Ishikawa (cell line): ENCODE data around the gene ZNF614.

ENCODE experiments used
- CEBPB ChIP-seq: IDR thresholded peaks from 2 replicates; pipeline ENCODE4 v1.6.1; 2012
- CREB1 ChIP-seq: IDR thresholded peaks from 2 replicates; pipeline ENCODE4 v1.6.1; 2012; ENCODE audit warnings: low read depth
- EGR1 ChIP-seq: IDR thresholded peaks from 2 replicates; pipeline ENCODE4 v1.6.1; 2012
- EP300 ChIP-seq: IDR thresholded peaks from 2 replicates; pipeline ENCODE4 v1.6.1; 2012; ENCODE audit warnings: borderline replicate concordance
- FOXM1 ChIP-seq: IDR thresholded peaks from 2 replicates; pipeline ENCODE4 v1.6.1; 2012; ENCODE audit warnings: low read depth, borderline replicate concordance
- NFIC ChIP-seq: IDR thresholded peaks from 2 replicates; pipeline ENCODE4 v1.6.1; 2012
- RAD21 ChIP-seq: IDR thresholded peaks from 2 replicates; pipeline ENCODE4 v1.6.1; 2012; ENCODE audit warnings: low read depth
- TAF1 ChIP-seq: IDR thresholded peaks from 2 replicates; pipeline ENCODE4 v1.6.1; 2012; ENCODE audit warnings: low read depth, mild to moderate bottlenecking
- TCF12 ChIP-seq: IDR thresholded peaks from 2 replicates; pipeline ENCODE4 v1.6.1; 2012; ENCODE audit warnings: low read depth
- TEAD4 ChIP-seq: IDR thresholded peaks from 2 replicates; pipeline ENCODE4 v1.6.1; 2012
- YY1 ChIP-seq: IDR thresholded peaks from 2 replicates; pipeline ENCODE4 v1.6.1; 2012; ENCODE audit warnings: low read depth
- ZBTB7A ChIP-seq: IDR thresholded peaks from 2 replicates; pipeline ENCODE4 v1.6.1; 2012; ENCODE audit warnings: low read depth
- TF ChIP-seq, protein P1 (sequence below): IDR thresholded peaks from 2 replicates; pipeline ENCODE4 v1.6.1; 2012
- TF ChIP-seq, protein P2 (sequence below): IDR thresholded peaks from 2 replicates; pipeline ENCODE4 v1.6.1; 2012
- TF ChIP-seq, protein P3 (sequence below): IDR thresholded peaks from 2 replicates; pipeline ENCODE4 v1.6.1; 2012; ENCODE audit warnings: low read depth, mild to moderate bottlenecking

ZNF614 gene

DNA sequence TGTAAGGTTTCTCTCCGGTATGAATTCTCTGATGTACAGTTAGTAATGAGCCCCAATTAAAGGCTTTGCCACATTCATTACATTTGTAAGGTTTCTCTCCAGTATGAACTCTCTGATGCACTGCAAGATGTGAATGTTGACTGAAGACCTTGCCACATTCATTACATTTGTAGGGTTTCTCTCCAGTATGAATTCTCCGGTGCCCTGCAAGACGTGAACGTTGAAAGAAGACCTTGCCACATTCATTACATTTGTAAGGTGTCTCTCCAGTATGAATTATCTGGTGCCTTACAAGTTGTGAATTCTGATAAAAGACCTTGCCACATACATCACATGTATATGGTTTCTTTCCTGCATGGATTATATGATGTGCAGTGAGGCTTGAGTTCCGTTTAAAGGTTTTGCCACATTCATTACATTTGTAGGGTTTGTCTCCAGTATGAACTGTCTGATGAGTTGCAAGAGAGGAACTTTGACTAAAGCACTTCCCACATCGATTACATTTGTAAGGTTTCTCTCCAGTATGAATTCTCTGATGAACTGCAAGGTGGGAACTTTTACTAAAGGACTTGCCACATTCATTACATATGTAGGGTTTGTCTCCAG is 38.2 kb upstream of the ZNF614 start:
- no peak for TF ChIP-seq TAF1

DNA sequence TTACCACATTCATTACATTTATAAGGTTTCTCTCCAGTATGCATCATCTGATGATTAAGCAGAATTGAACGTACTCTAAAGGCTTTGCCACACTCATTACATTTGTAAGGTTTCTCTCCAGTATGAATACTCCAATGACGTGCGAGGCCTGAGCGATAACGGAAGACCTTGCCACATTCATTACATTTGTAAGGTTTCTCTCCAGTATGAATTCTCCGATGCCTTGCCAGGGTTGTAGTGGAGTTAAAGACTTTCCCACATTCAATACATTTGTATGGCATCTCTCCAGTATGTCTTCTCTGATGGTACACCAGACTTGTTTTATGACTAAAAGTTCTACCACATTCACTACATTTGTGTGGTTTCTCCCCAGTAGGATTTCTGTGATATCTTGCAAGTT is 37.2 kb upstream of the ZNF614 start:
- TF ChIP-seq CREB1 (no peak), FOXM1 (no peak), ZBTB7A (no peak), RAD21 (no peak), EGR1 (no peak), TEAD4 (no peak), TAF1 (no peak), EP300 (no peak), TCF12 (no peak), NFIC (no peak), CEBPB (no peak), YY1 (no peak)
- TF ChIP-seq, protein P1, sequence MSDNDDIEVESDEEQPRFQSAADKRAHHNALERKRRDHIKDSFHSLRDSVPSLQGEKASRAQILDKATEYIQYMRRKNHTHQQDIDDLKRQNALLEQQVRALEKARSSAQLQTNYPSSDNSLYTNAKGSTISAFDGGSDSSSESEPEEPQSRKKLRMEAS: no peak
- TF ChIP-seq, protein P2, sequence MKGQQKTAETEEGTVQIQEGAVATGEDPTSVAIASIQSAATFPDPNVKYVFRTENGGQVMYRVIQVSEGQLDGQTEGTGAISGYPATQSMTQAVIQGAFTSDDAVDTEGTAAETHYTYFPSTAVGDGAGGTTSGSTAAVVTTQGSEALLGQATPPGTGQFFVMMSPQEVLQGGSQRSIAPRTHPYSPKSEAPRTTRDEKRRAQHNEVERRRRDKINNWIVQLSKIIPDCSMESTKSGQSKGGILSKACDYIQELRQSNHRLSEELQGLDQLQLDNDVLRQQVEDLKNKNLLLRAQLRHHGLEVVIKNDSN: no peak
- TF ChIP-seq, protein P3, sequence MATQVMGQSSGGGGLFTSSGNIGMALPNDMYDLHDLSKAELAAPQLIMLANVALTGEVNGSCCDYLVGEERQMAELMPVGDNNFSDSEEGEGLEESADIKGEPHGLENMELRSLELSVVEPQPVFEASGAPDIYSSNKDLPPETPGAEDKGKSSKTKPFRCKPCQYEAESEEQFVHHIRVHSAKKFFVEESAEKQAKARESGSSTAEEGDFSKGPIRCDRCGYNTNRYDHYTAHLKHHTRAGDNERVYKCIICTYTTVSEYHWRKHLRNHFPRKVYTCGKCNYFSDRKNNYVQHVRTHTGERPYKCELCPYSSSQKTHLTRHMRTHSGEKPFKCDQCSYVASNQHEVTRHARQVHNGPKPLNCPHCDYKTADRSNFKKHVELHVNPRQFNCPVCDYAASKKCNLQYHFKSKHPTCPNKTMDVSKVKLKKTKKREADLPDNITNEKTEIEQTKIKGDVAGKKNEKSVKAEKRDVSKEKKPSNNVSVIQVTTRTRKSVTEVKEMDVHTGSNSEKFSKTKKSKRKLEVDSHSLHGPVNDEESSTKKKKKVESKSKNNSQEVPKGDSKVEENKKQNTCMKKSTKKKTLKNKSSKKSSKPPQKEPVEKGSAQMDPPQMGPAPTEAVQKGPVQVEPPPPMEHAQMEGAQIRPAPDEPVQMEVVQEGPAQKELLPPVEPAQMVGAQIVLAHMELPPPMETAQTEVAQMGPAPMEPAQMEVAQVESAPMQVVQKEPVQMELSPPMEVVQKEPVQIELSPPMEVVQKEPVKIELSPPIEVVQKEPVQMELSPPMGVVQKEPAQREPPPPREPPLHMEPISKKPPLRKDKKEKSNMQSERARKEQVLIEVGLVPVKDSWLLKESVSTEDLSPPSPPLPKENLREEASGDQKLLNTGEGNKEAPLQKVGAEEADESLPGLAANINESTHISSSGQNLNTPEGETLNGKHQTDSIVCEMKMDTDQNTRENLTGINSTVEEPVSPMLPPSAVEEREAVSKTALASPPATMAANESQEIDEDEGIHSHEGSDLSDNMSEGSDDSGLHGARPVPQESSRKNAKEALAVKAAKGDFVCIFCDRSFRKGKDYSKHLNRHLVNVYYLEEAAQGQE: no peak

DNA sequence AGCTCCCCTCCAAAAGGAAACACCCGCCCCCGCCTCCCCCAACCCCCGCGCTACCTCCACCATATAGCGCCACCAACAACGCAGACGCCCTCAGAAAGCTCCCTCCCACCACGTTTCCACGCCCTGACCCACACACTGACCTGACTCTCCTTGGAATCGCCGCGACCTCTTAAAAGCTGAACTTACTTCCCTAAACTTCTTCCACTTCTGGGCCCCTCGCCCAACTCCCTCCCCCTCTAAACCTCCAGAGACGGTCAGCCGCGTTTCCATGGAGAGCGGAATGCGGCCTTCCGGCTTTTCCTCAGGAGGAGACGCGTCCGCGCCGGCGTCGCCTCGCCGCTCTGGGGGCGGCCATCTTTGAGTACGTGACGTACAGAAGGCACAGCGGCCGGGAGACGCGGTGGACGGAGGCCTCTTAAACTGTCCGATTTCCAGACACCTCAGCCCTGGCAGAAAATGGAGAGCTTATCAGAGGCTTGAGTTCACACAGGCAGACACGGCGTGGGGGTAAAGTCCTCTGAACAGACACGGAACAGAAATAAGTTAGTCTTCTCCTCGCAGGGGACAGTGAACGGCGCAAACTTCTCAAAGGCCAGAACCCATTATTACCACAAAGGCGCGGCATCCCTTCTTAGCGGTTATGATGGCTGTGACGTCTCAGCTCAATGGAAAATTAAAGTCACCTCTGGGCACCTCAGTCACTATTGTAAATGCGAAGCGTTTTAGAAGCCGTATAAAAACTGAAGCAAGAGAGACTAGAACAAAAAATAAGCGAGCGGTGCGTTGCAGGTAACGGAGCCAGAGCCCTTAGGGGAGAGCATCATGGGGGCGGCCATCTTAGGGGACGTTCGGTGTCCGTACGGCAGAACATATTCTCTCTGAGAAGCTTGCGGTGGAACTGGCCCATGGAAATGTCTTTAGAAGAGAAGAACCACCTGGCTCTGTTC is 20.6 kb upstream of the ZNF614 start, which contains the start of gene ZNF432:
Gene ZNF432, minus strand, starts transcription at position 284 of the 947 bp plus-strand sequence. CDS start 1,970 bp downstream, outside the sequence.
- TF ChIP-seq YY1: peak; percentile 98
- TF ChIP-seq, protein P1: peak; percentile 38
- peak; percentile 45 for TF ChIP-seq TEAD4
- TF ChIP-seq, protein P2: no peak
- TF ChIP-seq EGR1: peak; percentile 80
- no peak for TF ChIP-seq TCF12
- no peak for TF ChIP-seq CEBPB
- TF ChIP-seq EP300: no peak
- TF ChIP-seq CREB1: peak; percentile 45; the same call in 1 of the 2 replicates

DNA sequence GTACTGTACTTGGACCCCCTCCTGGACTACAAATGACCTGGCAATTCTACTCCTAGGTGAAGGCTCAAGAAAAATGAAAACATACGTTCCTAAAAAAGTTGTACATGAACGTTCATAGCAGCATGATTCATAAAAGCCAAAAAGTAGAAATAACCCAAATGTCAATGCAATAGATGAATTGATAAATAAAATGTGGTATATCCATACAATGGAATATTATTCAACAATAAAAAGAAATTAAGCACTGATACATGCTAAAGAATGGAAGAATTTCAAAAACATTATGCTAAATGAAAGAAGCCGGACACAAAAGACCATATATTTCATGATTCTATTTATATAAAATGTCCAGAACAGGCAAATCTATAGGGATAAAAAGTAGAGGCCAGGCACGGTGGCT is 11.0 kb upstream of the ZNF614 start:
- TF ChIP-seq ZBTB7A: no peak
- no peak for TF ChIP-seq EP300
- TF ChIP-seq TAF1: no peak

DNA sequence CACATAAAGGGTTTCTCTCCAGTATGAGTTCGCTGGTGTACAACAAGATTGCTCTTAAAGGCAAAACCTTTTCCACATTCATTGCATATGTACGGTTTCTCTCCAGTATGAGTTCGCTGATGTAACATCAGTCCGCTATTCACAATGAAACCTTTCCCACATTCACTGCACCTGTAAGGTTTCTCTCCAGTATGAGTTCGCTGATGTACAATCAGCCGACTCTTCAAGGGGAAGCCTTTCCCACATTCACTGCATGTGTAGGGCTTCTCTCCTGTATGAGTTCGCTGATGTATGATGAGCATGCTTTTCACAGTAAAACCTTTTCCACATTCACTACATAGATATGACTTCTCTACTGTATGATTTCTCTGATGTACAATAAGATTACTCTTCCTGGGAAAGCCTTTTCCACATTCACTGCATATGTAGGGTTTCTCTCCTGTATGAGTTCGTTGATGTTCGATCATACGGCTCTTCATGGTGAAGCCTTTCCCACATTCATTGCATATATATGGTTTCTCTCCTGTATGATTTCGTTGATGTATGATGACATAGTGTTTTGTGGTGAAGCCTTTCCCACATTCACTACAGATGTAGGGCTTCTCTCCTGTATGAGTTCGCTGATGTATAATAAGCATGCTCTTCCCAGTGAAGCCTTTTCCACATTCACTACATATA is 6.0 kb upstream of the ZNF614 start:
- no peak for TF ChIP-seq CEBPB
- TF ChIP-seq ZBTB7A: no peak
- no peak for TF ChIP-seq TAF1
- TF ChIP-seq TCF12: no peak
- TF ChIP-seq, protein P3: no peak
- TF ChIP-seq FOXM1: no peak
- no peak for TF ChIP-seq CREB1
- no peak for TF ChIP-seq NFIC
- no peak for TF ChIP-seq TEAD4
- TF ChIP-seq, protein P2: no peak
- no peak for TF ChIP-seq EP300
- TF ChIP-seq YY1: no peak
- TF ChIP-seq EGR1: no peak
- TF ChIP-seq, protein P1: no peak
- no peak for TF ChIP-seq RAD21
